Muscle of back (tissue), 11 donors: ENCODE data around the gene FAAP20. TPM values are rescaled to one million over a fixed set of nuclear protein-coding genes. Genes with fewer than 3 reads are reported as not detected.
A peak's percentile ranks its signal among the peaks of the same experiment; 100 is the strongest.
"Not testable (repeated sequence)": the region's sequence is repeated elsewhere in the genome, so short reads cannot be mapped to it uniquely, and the experiment has no call there.

ENCODE experiments used
- DNase-seq, 3 donors: peaks; one replicate each; pipeline versions ENCODE4 v3.0.0 to v3.0.0-alpha.2; 2013
- polyA plus RNA-seq, 10 donors: library from polyadenylated mRNA; unstranded; fragments of 120-200 nt; gene quantifications; one replicate each; pipeline ENCODE4 v1.2.1, GENCODE V29; 2013; ENCODE audit not compliant: insufficient read length in 10 of 10

The FAAP20 gene
- polyA plus RNA-seq, 10 donors, result 22.3 to 45.9 (median 30.2) TPM

GRCh38 chr1:2160451-2161300 is 33.9 kb downstream of the FAAP20 start:
- no peak for DNase-seq

- no peak for DNase-seq
Measured at GRCh38 chr1:2159124-2159523, 35.4 kb downstream of the FAAP20 start.

GRCh38 chr1:2158272-2158671 is 36.3 kb downstream of the FAAP20 start:
- DNase-seq, result no peak

- DNase-seq, result peak in 2 of 3 donors; percentile 36 to 60
Measured at GRCh38 chr1:2157856-2158255, 36.7 kb downstream of the FAAP20 start.

GRCh38 chr1:2156866-2157265 is 37.7 kb downstream of the FAAP20 start:
- no peak for DNase-seq

GRCh38 chr1:2155788-2156187 is 38.8 kb downstream of the FAAP20 start:
- no peak for DNase-seq

- no peak for DNase-seq
Measured at GRCh38 chr1:2155147-2155598, 39.4 kb downstream of the FAAP20 start.

GRCh38 chr1:2154022-2154421 is 40.5 kb downstream of the FAAP20 start:
- no peak for DNase-seq

GRCh38 chr1:2152954-2153353 is 41.6 kb downstream of the FAAP20 start:
- DNase-seq, result no peak

GRCh38 chr1:2151911-2152310 is 42.7 kb downstream of the FAAP20 start:
- no peak for DNase-seq

GRCh38 chr1:2151252-2151651 is 43.3 kb downstream of the FAAP20 start:
- no peak for DNase-seq

- DNase-seq, result no peak
Measured at GRCh38 chr1:2150801-2151200, 43.8 kb downstream of the FAAP20 start.

GRCh38 chr1:2148691-2149090 is 45.9 kb downstream of the FAAP20 start:
- DNase-seq, result peak in 1 of 3 donors; percentile 29

- DNase-seq, result not testable (repeated sequence)
Measured at GRCh38 chr1:2147869-2148268, 46.7 kb downstream of the FAAP20 start.

GRCh38 chr1:2146836-2147517 is 47.6 kb downstream of the FAAP20 start:
- DNase-seq, result no peak

GRCh38 chr1:2145946-2146835 is 48.4 kb downstream of the FAAP20 start:
- DNase-seq, result no peak

- DNase-seq, result no peak
Measured at GRCh38 chr1:2144501-2145090, 50.0 kb downstream of the FAAP20 start.

- no peak for DNase-seq
Measured at GRCh38 chr1:2143814-2144500, 50.6 kb downstream of the FAAP20 start.

GRCh38 chr1:2141025-2141424 is 53.5 kb downstream of the FAAP20 start:
- DNase-seq, result no peak
